ENCODE results near the gene FATE1.

The FATE1 gene

GRCh38 chrX:151754641-151755215 is 38.9 kb downstream of the FATE1 start:
- Histone ChIP-seq H3K36me3 (ENCODE audit: control insufficient read depth, insufficient read depth, low read length) (no peaks in the 10 kb centered on the region), H3K4me1 (ENCODE audit: control insufficient read depth, insufficient read depth, low read length, poor library complexity, severe bottlenecking) (no peaks in the 10 kb centered on the region), H3K27ac (ENCODE audit: insufficient read depth, low read length, poor library complexity, severe bottlenecking) (no peak overlapping the region), H3K4me3 (ENCODE audit: insufficient read depth, low read depth, low read length, poor library complexity, severe bottlenecking) (no peak overlapping the region), H3K27me3 (replicated peaks; ENCODE audit: control insufficient read depth, insufficient read depth, low read length, poor library complexity, severe bottlenecking) (no peaks in the 10 kb centered on the region), H3K9me3 (ENCODE audit: control insufficient read depth, low read length) (no peaks in the 10 kb centered on the region)
- DNase-seq = no peak

GRCh38 chrX:151759041-151759708 is 43.3 kb downstream of the FATE1 start:
- Histone ChIP-seq H3K27ac (ENCODE audit: insufficient read depth, low read length, poor library complexity, severe bottlenecking) (no peak overlapping the region), H3K4me3 (ENCODE audit: insufficient read depth, low read depth, low read length, poor library complexity, severe bottlenecking) (no peak overlapping the region), H3K36me3 (ENCODE audit: control insufficient read depth, insufficient read depth, low read length) (no peaks in the 10 kb centered on the region), H3K27me3 (replicated peaks; ENCODE audit: control insufficient read depth, insufficient read depth, low read length, poor library complexity, severe bottlenecking) (no peaks in the 10 kb centered on the region), H3K4me1 (ENCODE audit: control insufficient read depth, insufficient read depth, low read length, poor library complexity, severe bottlenecking) (no peaks in the 10 kb centered on the region), H3K9me3 (ENCODE audit: control insufficient read depth, low read length) (no peaks in the 10 kb centered on the region)
- DNase-seq = no peak

GRCh38 chrX:151762802-151763201 is 47.0 kb downstream of the FATE1 start:
- H3K4me1 ChIP-seq (ENCODE audit: control insufficient read depth, insufficient read depth, low read length, poor library complexity, severe bottlenecking) = no peaks in the 10 kb centered on the region
- no peak overlapping the region for H3K27ac ChIP-seq (ENCODE audit: insufficient read depth, low read length, poor library complexity, severe bottlenecking)
- H3K9me3 ChIP-seq (ENCODE audit: control insufficient read depth, low read length) = no peaks in the 10 kb centered on the region
- no peaks in the 10 kb centered on the region for H3K36me3 ChIP-seq (ENCODE audit: control insufficient read depth, insufficient read depth, low read length)
- DNase-seq = no peak
- H3K27me3 ChIP-seq (replicated peaks; ENCODE audit: control insufficient read depth, insufficient read depth, low read length, poor library complexity, severe bottlenecking) = no peaks in the 10 kb centered on the region
- no peak overlapping the region for H3K4me3 ChIP-seq (ENCODE audit: insufficient read depth, low read depth, low read length, poor library complexity, severe bottlenecking)

GRCh38 chrX:151763711-151764110 is 47.9 kb downstream of the FATE1 start:
- H3K36me3 ChIP-seq (ENCODE audit: control insufficient read depth, insufficient read depth, low read length) = no peaks in the 10 kb centered on the region
- H3K9me3 ChIP-seq (ENCODE audit: control insufficient read depth, low read length) = no peaks in the 10 kb centered on the region
- no peak overlapping the region for H3K4me3 ChIP-seq (ENCODE audit: insufficient read depth, low read depth, low read length, poor library complexity, severe bottlenecking)
- no peaks in the 10 kb centered on the region for H3K27me3 ChIP-seq (replicated peaks; ENCODE audit: control insufficient read depth, insufficient read depth, low read length, poor library complexity, severe bottlenecking)
- no peak overlapping the region for H3K27ac ChIP-seq (ENCODE audit: insufficient read depth, low read length, poor library complexity, severe bottlenecking)
- DNase-seq = no peak
- H3K4me1 ChIP-seq (ENCODE audit: control insufficient read depth, insufficient read depth, low read length, poor library complexity, severe bottlenecking) = no peaks in the 10 kb centered on the region

GRCh38 chrX:151765026-151765425 is 49.2 kb downstream of the FATE1 start:
- H3K27ac ChIP-seq (ENCODE audit: insufficient read depth, low read length, poor library complexity, severe bottlenecking) = no peak overlapping the region
- H3K27me3 ChIP-seq (replicated peaks; ENCODE audit: control insufficient read depth, insufficient read depth, low read length, poor library complexity, severe bottlenecking) = no peaks in the 10 kb centered on the region
- no peaks in the 10 kb centered on the region for H3K9me3 ChIP-seq (ENCODE audit: control insufficient read depth, low read length)
- H3K36me3 ChIP-seq (ENCODE audit: control insufficient read depth, insufficient read depth, low read length) = no peaks in the 10 kb centered on the region
- H3K4me1 ChIP-seq (ENCODE audit: control insufficient read depth, insufficient read depth, low read length, poor library complexity, severe bottlenecking) = no peaks in the 10 kb centered on the region
- no peak overlapping the region for H3K4me3 ChIP-seq (ENCODE audit: insufficient read depth, low read depth, low read length, poor library complexity, severe bottlenecking)
- no peak for DNase-seq

GRCh38 chrX:151771726-151772125 is 55.9 kb downstream of the FATE1 start:
- Histone ChIP-seq H3K36me3 (ENCODE audit: control insufficient read depth, insufficient read depth, low read length) (no peaks in the 10 kb centered on the region), H3K4me3 (ENCODE audit: insufficient read depth, low read depth, low read length, poor library complexity, severe bottlenecking) (no peak overlapping the region), H3K27ac (ENCODE audit: insufficient read depth, low read length, poor library complexity, severe bottlenecking) (no peak overlapping the region), H3K27me3 (replicated peaks; ENCODE audit: control insufficient read depth, insufficient read depth, low read length, poor library complexity, severe bottlenecking) (no peaks in the 10 kb centered on the region), H3K4me1 (ENCODE audit: control insufficient read depth, insufficient read depth, low read length, poor library complexity, severe bottlenecking) (no peaks in the 10 kb centered on the region), H3K9me3 (ENCODE audit: control insufficient read depth, low read length) (no peaks in the 10 kb centered on the region)
- no peak for DNase-seq
